ENCODE data around the gene CHST14. TPM values are rescaled to one million over a fixed set of nuclear protein-coding genes. Genes with fewer than 3 reads are reported as not detected.

CHST14 gene
- total and polyA plus RNA-seq, 11 donors = 6.0 to 10.8 (median 8.0) TPM

DNA sequence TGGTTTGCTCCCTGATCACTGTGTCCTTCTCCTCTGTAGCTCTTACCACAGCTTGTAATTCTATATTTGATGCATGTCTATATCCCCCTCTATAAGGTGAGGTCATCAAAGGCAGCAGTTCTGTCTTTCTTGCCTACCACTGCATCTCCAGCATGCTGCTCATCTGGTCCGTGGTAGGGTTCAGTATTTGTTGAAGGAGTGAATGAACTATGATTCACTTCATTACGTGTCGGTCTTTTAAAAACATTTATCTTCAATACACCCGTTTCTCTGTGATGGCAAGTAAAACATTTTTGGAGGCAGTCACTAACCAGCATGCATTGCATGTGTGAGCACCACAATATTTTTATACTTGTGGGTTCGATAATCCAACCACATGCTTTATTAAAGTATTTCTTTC lies 27.6 kb downstream of the CHST14 start:
- Histone ChIP-seq H3K4me3 (no peak overlapping the region), H3K9me3 (no peaks in the 10 kb centered on the region), H3K27ac (no peak overlapping the region), H3K36me3 (no peaks in the 10 kb centered on the region), H3K27me3 (peaks cover 0 to 4% (median 0%) of the 10 kb centered on the region in 9 donors), H3K4me1 (peaks cover 0 to 6% (median 0%) of the 10 kb centered on the region in 12 donors)
- TF ChIP-seq POLR2A (IDR thresholded peaks at IDR 0.05) = no peak
- 83 to 87% (median 86%) methylated on average over 5 of the region's 5 CpGs for WGBS, 4 donors
- DNase-seq (no peak), ATAC-seq (no peak)
- intact Hi-C loops (cut with DNase I) = no loop called here

DNA sequence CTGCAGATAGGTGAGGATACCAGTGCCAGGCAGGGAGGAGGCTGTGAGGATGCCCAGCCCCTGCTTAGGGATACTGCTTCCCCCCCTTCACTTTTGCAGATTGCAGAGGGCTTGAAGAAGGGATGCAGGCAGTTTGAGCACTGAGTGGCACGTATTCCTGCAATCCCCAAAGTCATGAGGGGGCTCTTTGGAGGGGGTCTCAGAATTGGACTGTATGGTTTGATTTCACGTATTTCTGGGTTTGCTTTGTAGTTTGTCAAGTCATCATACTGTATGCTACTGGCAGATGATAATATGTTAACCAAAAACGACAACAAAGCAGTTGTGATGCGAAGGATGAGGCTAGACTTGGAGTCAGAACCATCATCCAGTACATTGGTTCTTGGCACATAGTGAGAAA lies 28.1 kb downstream of the CHST14 start:
- no peak overlapping the region for H3K4me3 ChIP-seq
- no peaks in the 10 kb centered on the region for H3K36me3 ChIP-seq
- 74 to 82% (median 80%) methylated on average over 4 of the region's 4 CpGs for WGBS, 4 donors
- H3K27me3 ChIP-seq = peaks cover 0 to 5% (median 0%) of the 10 kb centered on the region in 9 donors
- ATAC-seq = no peak
- TF ChIP-seq, protein P1, sequence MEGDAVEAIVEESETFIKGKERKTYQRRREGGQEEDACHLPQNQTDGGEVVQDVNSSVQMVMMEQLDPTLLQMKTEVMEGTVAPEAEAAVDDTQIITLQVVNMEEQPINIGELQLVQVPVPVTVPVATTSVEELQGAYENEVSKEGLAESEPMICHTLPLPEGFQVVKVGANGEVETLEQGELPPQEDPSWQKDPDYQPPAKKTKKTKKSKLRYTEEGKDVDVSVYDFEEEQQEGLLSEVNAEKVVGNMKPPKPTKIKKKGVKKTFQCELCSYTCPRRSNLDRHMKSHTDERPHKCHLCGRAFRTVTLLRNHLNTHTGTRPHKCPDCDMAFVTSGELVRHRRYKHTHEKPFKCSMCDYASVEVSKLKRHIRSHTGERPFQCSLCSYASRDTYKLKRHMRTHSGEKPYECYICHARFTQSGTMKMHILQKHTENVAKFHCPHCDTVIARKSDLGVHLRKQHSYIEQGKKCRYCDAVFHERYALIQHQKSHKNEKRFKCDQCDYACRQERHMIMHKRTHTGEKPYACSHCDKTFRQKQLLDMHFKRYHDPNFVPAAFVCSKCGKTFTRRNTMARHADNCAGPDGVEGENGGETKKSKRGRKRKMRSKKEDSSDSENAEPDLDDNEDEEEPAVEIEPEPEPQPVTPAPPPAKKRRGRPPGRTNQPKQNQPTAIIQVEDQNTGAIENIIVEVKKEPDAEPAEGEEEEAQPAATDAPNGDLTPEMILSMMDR (IDR thresholded peaks at IDR 0.05) = no peak
- no peak for TF ChIP-seq POLR2A (IDR thresholded peaks at IDR 0.05)
- H3K27ac ChIP-seq = no peak overlapping the region
- H3K9me3 ChIP-seq = no peaks in the 10 kb centered on the region
- intact Hi-C loops (cut with DNase I) = no loop called here
- no peak for DNase-seq
- H3K4me1 ChIP-seq = peaks cover 0 to 1% (median 0%) of the 10 kb centered on the region in 12 donors

DNA sequence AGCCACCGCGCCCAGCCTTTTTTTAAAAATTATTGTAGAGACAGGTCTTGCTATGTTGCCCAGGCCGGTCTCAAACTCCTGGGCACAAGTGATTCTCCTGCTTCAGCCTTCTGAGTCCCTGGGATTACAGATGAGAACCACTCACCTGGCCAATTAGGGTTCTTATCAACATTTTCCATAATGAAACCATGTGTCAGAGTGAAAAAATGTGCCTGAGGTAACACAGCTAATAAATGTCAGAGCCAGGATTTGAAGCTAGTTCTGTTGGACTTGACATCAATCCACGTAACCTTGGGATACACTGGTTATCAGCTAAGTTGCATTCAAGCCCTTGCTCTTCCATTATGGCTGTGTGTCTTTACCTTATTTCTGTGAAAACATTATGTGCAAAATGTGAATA lies 29.1 kb downstream of the CHST14 start:
- H3K9me3 ChIP-seq = no peaks in the 10 kb centered on the region
- no peaks in the 10 kb centered on the region for H3K36me3 ChIP-seq
- no peak overlapping the region for H3K4me3 ChIP-seq
- intact Hi-C loops (cut with DNase I) = loop anchor here in 1 of 10 donors (10.0 kb wide), 1 partner anchor 55 kb away; the partner anchor contains the start of gene BAHD1
- WGBS, 4 donors = 77 to 95% (median 87%) methylated on average over 4 of the region's 4 CpGs
- peaks cover 0 to 5% (median 0%) of the 10 kb centered on the region in 9 donors for H3K27me3 ChIP-seq
- H3K4me1 ChIP-seq = no peaks in the 10 kb centered on the region
- ATAC-seq (no peak), DNase-seq (no peak)
- TF ChIP-seq, protein P1 (IDR thresholded peaks at IDR 0.05) = no peak
- TF ChIP-seq POLR2A (IDR thresholded peaks at IDR 0.05) = no peak
- H3K27ac ChIP-seq = no peak overlapping the region

DNA sequence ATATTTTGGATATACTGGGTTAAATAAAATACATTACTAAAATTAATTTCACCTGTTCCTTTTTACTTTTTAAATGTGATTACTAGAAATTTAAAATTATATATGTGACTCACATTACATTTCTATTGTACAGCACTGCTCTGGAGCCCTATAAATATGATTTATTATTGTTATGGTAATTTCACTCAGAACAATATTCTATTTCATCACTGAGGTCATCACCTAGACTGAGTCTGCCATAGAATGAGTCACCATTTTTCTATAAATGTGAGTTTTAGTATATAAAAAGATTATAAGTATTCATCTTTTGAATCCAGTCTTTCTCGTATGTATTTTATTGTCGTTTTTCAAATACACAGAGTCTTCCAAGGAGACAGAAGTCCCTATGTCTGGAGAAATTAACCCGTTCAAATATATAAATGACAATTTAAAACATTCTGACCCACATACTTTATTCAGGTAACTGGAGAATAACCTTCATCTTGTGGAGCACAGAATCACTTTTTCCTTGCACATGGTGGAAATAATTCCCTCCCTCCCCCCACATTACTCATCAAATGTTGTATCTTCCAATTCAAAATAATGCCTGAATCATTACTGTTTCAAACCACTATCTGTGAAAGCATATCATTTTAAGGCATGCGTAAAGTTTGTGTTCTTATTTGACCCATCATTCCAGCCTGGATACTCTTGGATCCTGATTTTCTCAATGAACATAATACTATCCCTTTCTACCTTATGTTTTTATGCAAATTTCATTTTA lies 30.0 kb downstream of the CHST14 start:
- peaks cover 0 to 5% (median 0%) of the 10 kb centered on the region in 9 donors for H3K27me3 ChIP-seq
- no peak overlapping the region for H3K4me3 ChIP-seq
- ATAC-seq (no peak), DNase-seq (no peak)
- no peaks in the 10 kb centered on the region for H3K9me3 ChIP-seq
- no peaks in the 10 kb centered on the region for H3K36me3 ChIP-seq
- no peaks in the 10 kb centered on the region for H3K4me1 ChIP-seq
- WGBS, 4 donors = 80 to 87% (median 84%) methylated on average over 4 of the region's 4 CpGs
- intact Hi-C loops (cut with DNase I) = loop anchor here in 1 of 10 donors (10.0 kb wide), 1 partner anchor 56 kb away; the partner anchor contains the start of gene BAHD1
- H3K27ac ChIP-seq = no peak overlapping the region
- TF ChIP-seq POLR2A (IDR thresholded peaks at IDR 0.05) = no peak
- TF ChIP-seq, protein P1 (IDR thresholded peaks at IDR 0.05) = no peak

Measured in heart left ventricle (tissue), 16 donors.